ENCODE measurements around the gene ZNF660.
A peak's percentile ranks its signal among the peaks of the same experiment; 100 is the strongest.
"Not testable (repeated sequence)": the region's sequence is repeated elsewhere in the genome, so short reads cannot be mapped to it uniquely, and the experiment has no call there.

Gene ZNF660

GRCh38 chr3:44584646-44585501 is at the start of gene ZNF660:
Gene ZNF660, plus strand, starts transcription at chr3:44584964. Its CDS starts 9,230 bp downstream, at chr3:44594194.
- DNase-seq (ENCODE audit: low read depth, low spot score): peak; percentile 49

- no peak for DNase-seq (ENCODE audit: low read depth, low spot score)
Measured at GRCh38 chr3:44535364-44535763, 49.4 kb upstream of the ZNF660 start.

- not testable (repeated sequence) for DNase-seq (ENCODE audit: low read depth, low spot score)
Measured at GRCh38 chr3:44544811-44545210, 40.0 kb upstream of the ZNF660 start.

- DNase-seq (ENCODE audit: low read depth, low spot score): no peak
Measured at GRCh38 chr3:44554626-44555592, 29.9 kb upstream of the ZNF660 start, which contains the start of gene ZKSCAN7. Gene ZKSCAN7, plus strand, starts transcription at chr3:44555193. Its CDS starts 1,855 bp downstream, at chr3:44557048.

GRCh38 chr3:44555723-44556122 is 29.0 kb upstream of the ZNF660 start:
- DNase-seq (ENCODE audit: low read depth, low spot score): no peak

GRCh38 chr3:44557074-44557473 is 27.7 kb upstream of the ZNF660 start:
- DNase-seq (ENCODE audit: low read depth, low spot score): no peak

GRCh38 chr3:44561076-44561475 is 23.7 kb upstream of the ZNF660 start:
- no peak for DNase-seq (ENCODE audit: low read depth, low spot score)

GRCh38 chr3:44562147-44562546 is 22.6 kb upstream of the ZNF660 start:
- no peak for DNase-seq (ENCODE audit: low read depth, low spot score)

GRCh38 chr3:44568561-44568960 is 16.2 kb upstream of the ZNF660 start:
- no peak for DNase-seq (ENCODE audit: low read depth, low spot score)

GRCh38 chr3:44571024-44571423 is 13.7 kb upstream of the ZNF660 start:
- DNase-seq (ENCODE audit: low read depth, low spot score): no peak

GRCh38 chr3:44576613-44577012 is 8.2 kb upstream of the ZNF660 start:
- no peak for DNase-seq (ENCODE audit: low read depth, low spot score)

- DNase-seq (ENCODE audit: low read depth, low spot score): not testable (repeated sequence)
Measured at GRCh38 chr3:44577354-44577952, 7.3 kb upstream of the ZNF660 start.

GRCh38 chr3:44578316-44578715 is 6.4 kb upstream of the ZNF660 start:
- not testable (repeated sequence) for DNase-seq (ENCODE audit: low read depth, low spot score)

- not testable (repeated sequence) for DNase-seq (ENCODE audit: low read depth, low spot score)
Measured at GRCh38 chr3:44578924-44579515, 5.7 kb upstream of the ZNF660 start.

GRCh38 chr3:44579749-44580148 is 5.0 kb upstream of the ZNF660 start:
- DNase-seq (ENCODE audit: low read depth, low spot score): not testable (repeated sequence)

- DNase-seq (ENCODE audit: low read depth, low spot score): not testable (repeated sequence)
Measured at GRCh38 chr3:44580971-44581370, 3.8 kb upstream of the ZNF660 start.

- no peak for DNase-seq (ENCODE audit: low read depth, low spot score)
Measured at GRCh38 chr3:44596621-44597020, 11.9 kb downstream of the ZNF660 start.

- DNase-seq (ENCODE audit: low read depth, low spot score): no peak
Measured at GRCh38 chr3:44601749-44602148, 17.0 kb downstream of the ZNF660 start.

GRCh38 chr3:44612678-44613077 is 27.9 kb downstream of the ZNF660 start:
- DNase-seq (ENCODE audit: low read depth, low spot score): no peak

GRCh38 chr3:44624749-44625480 is 40.2 kb downstream of the ZNF660 start, which contains the start of gene ZNF197:
Gene ZNF197, plus strand, starts transcription at chr3:44625036. Its CDS starts 4,119 bp downstream, at chr3:44629155.
- DNase-seq (ENCODE audit: low read depth, low spot score): peak; percentile 59

Data from smooth muscle cell of the brain vasculature (primary cell).